Mucosa of rectum (tissue), 2 donors: ENCODE measurements around the gene RHOBTB3.

Experiments
- H3K27ac ChIP-seq, 2 donors: one replicate each; pipeline ENCODE4 v1.7.0; 2013; ENCODE audit warnings: inconsistent platforms in 2 of 2, low read depth in 2 of 2, low read length in 2 of 2
- H3K27me3 ChIP-seq, 2 donors: one replicate each; pipeline ENCODE4 v1.7.0; 2013; ENCODE audit warnings: low read length in 2 of 2; ENCODE audit not compliant: control insufficient read depth in 2 of 2, insufficient read depth in 2 of 2
- H3K36me3 ChIP-seq, 2 donors: one replicate each; pipeline ENCODE4 v1.7.0; 2013; ENCODE audit warnings: low read length in 2 of 2; ENCODE audit not compliant: control insufficient read depth in 2 of 2, insufficient read depth in 2 of 2
- H3K4me1 ChIP-seq, 2 donors: one replicate each; pipeline ENCODE4 v1.7.0; 2013; ENCODE audit warnings: low read length in 2 of 2, mild to moderate bottlenecking in 1 of 2; ENCODE audit not compliant: control insufficient read depth in 2 of 2, insufficient read depth in 2 of 2
- H3K4me3 ChIP-seq, 2 donors: one replicate each; pipeline ENCODE4 v1.7.0; 2013; ENCODE audit warnings: low read length in 2 of 2
- H3K9ac ChIP-seq, 2 donors: one replicate each; pipeline ENCODE4 v1.7.0; 2013; ENCODE audit warnings: low read length in 2 of 2, low read depth in 1 of 2, mild to moderate bottlenecking in 1 of 2
- H3K9me3 ChIP-seq, 2 donors: one replicate each; pipeline ENCODE4 v1.7.0; 2013; ENCODE audit warnings: low read length in 2 of 2; ENCODE audit not compliant: control insufficient read depth in 2 of 2
- donor health status: healthy.
- donor health status: Normal muscosa, but diverticular disease.

RHOBTB3 gene

GRCh38 chr5:95746722-95747679 lies 15.9 kb downstream of the RHOBTB3 start:
- Histone ChIP-seq H3K4me3 (no peak overlapping the region), H3K36me3 (peaks cover 22% of the 10 kb centered on the region in 2 donors), H3K9me3 (no peaks in the 10 kb centered on the region), H3K4me1 (no peaks in the 10 kb centered on the region), H3K27ac (no peak overlapping the region), H3K9ac (no peak overlapping the region), H3K27me3 (no peaks in the 10 kb centered on the region)

- no peaks in the 10 kb centered on the region for H3K9me3 ChIP-seq
- H3K27ac ChIP-seq, result no peak overlapping the region
- no peak overlapping the region for H3K9ac ChIP-seq
- no peaks in the 10 kb centered on the region for H3K27me3 ChIP-seq
- H3K4me1 ChIP-seq, result no peaks in the 10 kb centered on the region
- no peak overlapping the region for H3K4me3 ChIP-seq
- peaks cover 22 to 27% of the 10 kb centered on the region in 2 donors for H3K36me3 ChIP-seq
Observed at GRCh38 chr5:95748133-95748532, 17.0 kb downstream of the RHOBTB3 start.

- Histone ChIP-seq H3K4me1 (peaks cover 4 to 9% of the 10 kb centered on the region in 2 donors), H3K27me3 (no peaks in the 10 kb centered on the region), H3K27ac (no peak overlapping the region), H3K36me3 (peaks cover 17 to 26% of the 10 kb centered on the region in 2 donors), H3K9me3 (no peaks in the 10 kb centered on the region), H3K9ac (no peak overlapping the region), H3K4me3 (no peak overlapping the region)
Observed at GRCh38 chr5:95754545-95754944, 23.4 kb downstream of the RHOBTB3 start.

- Histone ChIP-seq H3K27me3 (no peaks in the 10 kb centered on the region), H3K4me1 (peaks cover 18 to 24% of the 10 kb centered on the region in 2 donors), H3K27ac (peak overlapping the region in 1 of 2 donors; percentile 5), H3K4me3 (peak overlapping the region in 1 of 2 donors; percentile 26), H3K9ac (no peak overlapping the region), H3K9me3 (no peaks in the 10 kb centered on the region), H3K36me3 (peaks cover 9 to 16% of the 10 kb centered on the region in 2 donors)
Observed at GRCh38 chr5:95759005-95759404, 27.9 kb downstream of the RHOBTB3 start.

GRCh38 chr5:95759634-95760033 lies 28.5 kb downstream of the RHOBTB3 start:
- Histone ChIP-seq H3K9me3 (no peaks in the 10 kb centered on the region), H3K9ac (no peak overlapping the region), H3K4me1 (peaks cover 18 to 24% of the 10 kb centered on the region in 2 donors), H3K4me3 (no peak overlapping the region), H3K27ac (peak overlapping the region in 1 of 2 donors; percentile 31), H3K36me3 (peaks cover 9 to 11% of the 10 kb centered on the region in 2 donors), H3K27me3 (no peaks in the 10 kb centered on the region)

GRCh38 chr5:95760273-95761191 lies 29.4 kb downstream of the RHOBTB3 start:
- Histone ChIP-seq H3K27me3 (no peaks in the 10 kb centered on the region), H3K36me3 (peaks cover 6 to 12% of the 10 kb centered on the region in 2 donors), H3K4me1 (peaks cover 18 to 24% of the 10 kb centered on the region in 2 donors), H3K4me3 (peak overlapping the region; percentile 34 to 55), H3K9ac (peak overlapping the region in 1 of 2 donors; percentile 32), H3K9me3 (no peaks in the 10 kb centered on the region), H3K27ac (peak overlapping the region; percentile 63 to 69)

- no peak overlapping the region for H3K9ac ChIP-seq
- H3K36me3 ChIP-seq, result peaks cover 0 to 8% of the 10 kb centered on the region in 2 donors
- H3K4me1 ChIP-seq, result peaks cover 18 to 24% of the 10 kb centered on the region in 2 donors
- H3K4me3 ChIP-seq, result no peak overlapping the region
- no peaks in the 10 kb centered on the region for H3K27me3 ChIP-seq
- H3K9me3 ChIP-seq, result no peaks in the 10 kb centered on the region
- no peak overlapping the region for H3K27ac ChIP-seq
Observed at GRCh38 chr5:95761771-95762651, 30.9 kb downstream of the RHOBTB3 start.

- Histone ChIP-seq H3K9ac (no peak overlapping the region), H3K36me3 (peaks cover 0 to 8% of the 10 kb centered on the region in 2 donors), H3K4me3 (no peak overlapping the region), H3K27ac (no peak overlapping the region), H3K27me3 (no peaks in the 10 kb centered on the region), H3K9me3 (no peaks in the 10 kb centered on the region), H3K4me1 (peaks cover 18 to 24% of the 10 kb centered on the region in 2 donors)
Observed at GRCh38 chr5:95762652-95763041, 31.5 kb downstream of the RHOBTB3 start.

- Histone ChIP-seq H3K4me1 (peaks cover 18 to 21% of the 10 kb centered on the region in 2 donors), H3K27ac (no peak overlapping the region), H3K36me3 (peaks cover 0 to 10% of the 10 kb centered on the region in 2 donors), H3K27me3 (no peaks in the 10 kb centered on the region), H3K9ac (no peak overlapping the region), H3K4me3 (no peak overlapping the region), H3K9me3 (no peaks in the 10 kb centered on the region)
Observed at GRCh38 chr5:95763941-95764340, 32.8 kb downstream of the RHOBTB3 start.
